Neural cell (in vitro differentiated cells): ENCODE data around the gene NYAP2. TPM values are rescaled to one million over a fixed set of nuclear protein-coding genes. Genes with fewer than 3 reads are reported as not detected.

ENCODE experiments used
- H2AFZ ChIP-seq: fragments of 200-600, 300-800 bp; sonication (generic), shearing (Covaris generic); 2 replicates; pipeline ENCODE4 v1.6.0; 2014; ENCODE audit warnings: low read depth, mild to moderate bottlenecking, antibody characterized with exemption, low read length, moderate library complexity
- H3F3A ChIP-seq: fragments of 200-600 bp; shearing (Covaris generic); 2 replicates; pipeline ENCODE4 v1.6.1; 2016; ENCODE audit warnings: mild to moderate bottlenecking, moderate library complexity, mixed read lengths, antibody characterized with exemption, low read length; ENCODE audit not compliant: insufficient read depth, poor library complexity, severe bottlenecking
- H3K27ac ChIP-seq: fragments of 200-600, 300-800 bp; sonication (generic), shearing (Covaris generic); 2 replicates; pipeline ENCODE4 v1.5.1; 2014; ENCODE audit warnings: mild to moderate bottlenecking, low read length, moderate library complexity
- H3K27me3 ChIP-seq: fragments of 300-800, 200-600 bp; sonication (generic), shearing (Covaris generic); 2 replicates; pipeline ENCODE4 v1.6.0; 2014; ENCODE audit warnings: mild to moderate bottlenecking, low read depth, low read length, moderate library complexity; ENCODE audit not compliant: insufficient read depth
- H3K36me3 ChIP-seq: fragments of 300-800, 200-600 bp; sonication (generic), shearing (Covaris generic); 2 replicates; pipeline ENCODE4 v1.5.1; 2014; ENCODE audit warnings: mild to moderate bottlenecking, antibody characterized with exemption, low read length, moderate library complexity; ENCODE audit not compliant: insufficient read depth
- H3K4me2 ChIP-seq: fragments of 300-800, 200-600 bp; sonication (generic), shearing (Covaris generic); 2 replicates; pipeline ENCODE4 v1.6.0; 2014; ENCODE audit warnings: mild to moderate bottlenecking, low read length
- H3K4me3 ChIP-seq: fragments of 300-800, 200-600 bp; sonication (generic), shearing (Covaris generic); 2 replicates; pipeline ENCODE4 v1.5.1; 2014; ENCODE audit warnings: mild to moderate bottlenecking, low read length, moderate library complexity
- H3K79me2 ChIP-seq: fragments of 200-600 bp; shearing (Covaris generic); replicated peaks from 2 replicates; pipeline ENCODE4 v1.6.0; 2014; ENCODE audit warnings: mild to moderate bottlenecking, low read length, moderate library complexity; ENCODE audit not compliant: insufficient read depth
- H3K9ac ChIP-seq: fragments of 300-800, 200-600 bp; sonication (generic), shearing (Covaris generic); 2 replicates; pipeline ENCODE4 v1.6.1; 2016; ENCODE audit warnings: mild to moderate bottlenecking, low read length, mixed read lengths
- H3K9me2 ChIP-seq: fragments of 200-600 bp; shearing (Covaris generic); 2 replicates; pipeline ENCODE4 v1.6.1; 2016; ENCODE audit warnings: mild to moderate bottlenecking, low read length, mixed read lengths; ENCODE audit not compliant: insufficient read depth
- H3K9me3 ChIP-seq: fragments of 200-600, 300-800 bp; sonication (generic), shearing (Covaris generic); 2 replicates; pipeline ENCODE4 v1.6.1; 2016; ENCODE audit warnings: mild to moderate bottlenecking, mixed run types, low read length, moderate library complexity, mixed read lengths
- H4K20me1 ChIP-seq: fragments of 200-600 bp; shearing (Covaris generic); 2 replicates; pipeline ENCODE4 v1.6.1; 2016; ENCODE audit warnings: mild to moderate bottlenecking, mixed run types; ENCODE audit not compliant: insufficient read depth
- EP300 ChIP-seq: fragments of 450-650 bp; conservative IDR thresholded peaks from 2 replicates; pipeline ENCODE4 v1.6.1; 2014; ENCODE audit warnings: antibody characterized with exemption, mild to moderate bottlenecking, moderate library complexity; ENCODE audit not compliant: poor library complexity, severe bottlenecking
- EZH2 ChIP-seq: fragments of 200-600, 300-800 bp; shearing (Covaris generic), sonication (generic); IDR thresholded peaks from 2 replicates; pipeline ENCODE4 v1.6.1; 2014; ENCODE audit warnings: antibody characterized with exemption, low read length, borderline replicate concordance, mild to moderate bottlenecking; ENCODE audit not compliant: insufficient read depth, poor library complexity, severe bottlenecking
- MXI1 ChIP-seq: fragments of 450-650 bp; conservative IDR thresholded peaks from 2 replicates; pipeline ENCODE4 v1.6.1; 2014; ENCODE audit warnings: antibody characterized with exemption, mild to moderate bottlenecking; ENCODE audit not compliant: poor library complexity, severe bottlenecking
- POLR2AphosphoS5 ChIP-seq: IDR thresholded peaks from 2 replicates; pipeline ENCODE4 v1.6.1; 2012
- RAD21 ChIP-seq: fragments of 450-650 bp; conservative IDR thresholded peaks from 2 replicates; pipeline ENCODE4 v1.6.1; 2014; ENCODE audit warnings: antibody characterized with exemption, mild to moderate bottlenecking, moderate library complexity
- SMC3 ChIP-seq: fragments of 450-650 bp; conservative IDR thresholded peaks from 2 replicates; pipeline ENCODE4 v1.6.1; 2014; ENCODE audit warnings: antibody characterized with exemption, mild to moderate bottlenecking, moderate library complexity; ENCODE audit not compliant: poor library complexity
- TAF1 ChIP-seq: IDR thresholded peaks from 2 replicates; pipeline ENCODE4 v1.6.1; 2012; ENCODE audit warnings: low read depth
- polyA plus RNA-seq: library from polyadenylated mRNA; depleted of rRNA; stranded (reverse); fragments of >200 nt; gene quantifications from 2 replicates; pipeline ENCODE4 v1.2.3, GENCODE V29; 2014
- TF ChIP-seq, protein P1 (sequence below): fragments of 450-650 bp; IDR thresholded peaks from 2 replicates; pipeline ENCODE4 v1.5.1; 2014; ENCODE audit warnings: antibody characterized with exemption, mild to moderate bottlenecking, moderate library complexity; ENCODE audit not compliant: poor library complexity, severe bottlenecking
- TF ChIP-seq, protein P2 (sequence below): IDR thresholded peaks from 2 replicates; pipeline ENCODE4 v1.6.1; 2012; ENCODE audit warnings: borderline replicate concordance

The NYAP2 gene
- polyA plus RNA-seq, 1 donor from 2014 or later, result 0.98 TPM

DNA sequence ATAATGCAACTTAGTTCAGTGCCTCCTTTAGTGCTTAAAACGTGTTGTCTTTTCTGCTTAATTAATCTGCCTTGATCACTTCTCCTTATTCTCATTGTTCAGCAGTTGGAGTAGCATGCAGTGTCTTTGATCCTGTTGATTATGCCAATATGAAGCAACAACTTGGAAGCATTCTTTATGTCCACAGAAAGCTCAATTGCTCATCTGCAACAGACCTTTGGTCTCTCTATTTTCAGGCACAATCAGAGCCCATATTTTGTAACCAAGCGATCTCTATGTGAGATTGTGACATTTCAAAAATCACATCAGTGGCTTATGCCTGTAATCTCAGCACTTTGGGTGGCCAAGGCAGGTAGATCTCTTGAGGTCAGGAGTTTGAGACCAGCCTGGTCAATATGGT, 217.3 kb downstream of the NYAP2 start:
- Histone ChIP-seq H4K20me1 (no peaks in the 10 kb centered on the region), H3K27me3 (no peaks in the 10 kb centered on the region), H3K36me3 (no peaks in the 10 kb centered on the region), H3K4me2 (no peak overlapping the region), H3K27ac (no peak overlapping the region), H3F3A (no peaks in the 10 kb centered on the region), H3K9me3 (no peaks in the 10 kb centered on the region), H2AFZ (no peak overlapping the region), H3K9ac (no peak overlapping the region), H3K79me2 (no peaks in the 10 kb centered on the region), H3K4me3 (no peak overlapping the region), H3K9me2 (no peaks in the 10 kb centered on the region)
- TF ChIP-seq, protein P1, sequence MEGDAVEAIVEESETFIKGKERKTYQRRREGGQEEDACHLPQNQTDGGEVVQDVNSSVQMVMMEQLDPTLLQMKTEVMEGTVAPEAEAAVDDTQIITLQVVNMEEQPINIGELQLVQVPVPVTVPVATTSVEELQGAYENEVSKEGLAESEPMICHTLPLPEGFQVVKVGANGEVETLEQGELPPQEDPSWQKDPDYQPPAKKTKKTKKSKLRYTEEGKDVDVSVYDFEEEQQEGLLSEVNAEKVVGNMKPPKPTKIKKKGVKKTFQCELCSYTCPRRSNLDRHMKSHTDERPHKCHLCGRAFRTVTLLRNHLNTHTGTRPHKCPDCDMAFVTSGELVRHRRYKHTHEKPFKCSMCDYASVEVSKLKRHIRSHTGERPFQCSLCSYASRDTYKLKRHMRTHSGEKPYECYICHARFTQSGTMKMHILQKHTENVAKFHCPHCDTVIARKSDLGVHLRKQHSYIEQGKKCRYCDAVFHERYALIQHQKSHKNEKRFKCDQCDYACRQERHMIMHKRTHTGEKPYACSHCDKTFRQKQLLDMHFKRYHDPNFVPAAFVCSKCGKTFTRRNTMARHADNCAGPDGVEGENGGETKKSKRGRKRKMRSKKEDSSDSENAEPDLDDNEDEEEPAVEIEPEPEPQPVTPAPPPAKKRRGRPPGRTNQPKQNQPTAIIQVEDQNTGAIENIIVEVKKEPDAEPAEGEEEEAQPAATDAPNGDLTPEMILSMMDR, result no peak
- no peak for TF ChIP-seq RAD21

DNA sequence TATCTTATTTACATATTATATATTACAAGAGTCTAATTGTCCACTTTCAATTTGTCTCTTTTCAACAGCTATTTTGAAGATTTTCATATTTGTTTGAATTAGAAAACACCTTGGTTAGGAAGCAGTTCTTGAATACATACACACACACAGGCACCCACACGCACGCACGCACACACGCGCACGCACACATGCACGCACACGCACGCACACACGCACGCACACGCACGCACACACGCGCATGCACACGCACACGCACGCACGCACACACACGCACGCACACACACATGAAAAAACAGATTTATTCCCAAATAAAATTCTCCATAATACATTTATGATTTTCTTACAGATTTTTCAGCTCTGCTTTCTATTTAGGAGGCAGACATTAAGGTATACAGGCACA, 220.7 kb downstream of the NYAP2 start:
- H3K9me3 ChIP-seq, result no peaks in the 10 kb centered on the region
- TF ChIP-seq, protein P1, result no peak
- TF ChIP-seq, protein P2, sequence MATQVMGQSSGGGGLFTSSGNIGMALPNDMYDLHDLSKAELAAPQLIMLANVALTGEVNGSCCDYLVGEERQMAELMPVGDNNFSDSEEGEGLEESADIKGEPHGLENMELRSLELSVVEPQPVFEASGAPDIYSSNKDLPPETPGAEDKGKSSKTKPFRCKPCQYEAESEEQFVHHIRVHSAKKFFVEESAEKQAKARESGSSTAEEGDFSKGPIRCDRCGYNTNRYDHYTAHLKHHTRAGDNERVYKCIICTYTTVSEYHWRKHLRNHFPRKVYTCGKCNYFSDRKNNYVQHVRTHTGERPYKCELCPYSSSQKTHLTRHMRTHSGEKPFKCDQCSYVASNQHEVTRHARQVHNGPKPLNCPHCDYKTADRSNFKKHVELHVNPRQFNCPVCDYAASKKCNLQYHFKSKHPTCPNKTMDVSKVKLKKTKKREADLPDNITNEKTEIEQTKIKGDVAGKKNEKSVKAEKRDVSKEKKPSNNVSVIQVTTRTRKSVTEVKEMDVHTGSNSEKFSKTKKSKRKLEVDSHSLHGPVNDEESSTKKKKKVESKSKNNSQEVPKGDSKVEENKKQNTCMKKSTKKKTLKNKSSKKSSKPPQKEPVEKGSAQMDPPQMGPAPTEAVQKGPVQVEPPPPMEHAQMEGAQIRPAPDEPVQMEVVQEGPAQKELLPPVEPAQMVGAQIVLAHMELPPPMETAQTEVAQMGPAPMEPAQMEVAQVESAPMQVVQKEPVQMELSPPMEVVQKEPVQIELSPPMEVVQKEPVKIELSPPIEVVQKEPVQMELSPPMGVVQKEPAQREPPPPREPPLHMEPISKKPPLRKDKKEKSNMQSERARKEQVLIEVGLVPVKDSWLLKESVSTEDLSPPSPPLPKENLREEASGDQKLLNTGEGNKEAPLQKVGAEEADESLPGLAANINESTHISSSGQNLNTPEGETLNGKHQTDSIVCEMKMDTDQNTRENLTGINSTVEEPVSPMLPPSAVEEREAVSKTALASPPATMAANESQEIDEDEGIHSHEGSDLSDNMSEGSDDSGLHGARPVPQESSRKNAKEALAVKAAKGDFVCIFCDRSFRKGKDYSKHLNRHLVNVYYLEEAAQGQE, result no peak
- TF ChIP-seq EP300 (no peak), RAD21 (no peak), POLR2AphosphoS5 (no peak), SMC3 (no peak), EZH2 (no peak), TAF1 (no peak), MXI1 (no peak)
- H3K36me3 ChIP-seq, result no peaks in the 10 kb centered on the region
- no peak overlapping the region for H3K27ac ChIP-seq
- no peak overlapping the region for H3K4me3 ChIP-seq
- H3K9ac ChIP-seq, result no peak overlapping the region
- H3K79me2 ChIP-seq, result no peaks in the 10 kb centered on the region
- H3K9me2 ChIP-seq, result no peaks in the 10 kb centered on the region
- no peak overlapping the region for H2AFZ ChIP-seq
- H3K27me3 ChIP-seq, result no peaks in the 10 kb centered on the region
- no peak overlapping the region for H3K4me2 ChIP-seq
- H3F3A ChIP-seq, result no peaks in the 10 kb centered on the region
- no peaks in the 10 kb centered on the region for H4K20me1 ChIP-seq
